GM23338 (cell line): ENCODE data around the gene ASB2. TPM values are rescaled to one million over a fixed set of nuclear protein-coding genes. Genes with fewer than 3 reads are reported as not detected.

ENCODE experiments used
- ATAC-seq: fragments of 200-7000 bp; cut with Tn5 transposase; 3 replicates; pipeline ENCODE4 v1.9.1; 2020
- DNase-seq: peaks from one replicate; pipeline ENCODE4 v3.0.0-alpha.2; 2015; ENCODE audit warnings: low spot score
- H2AFZ ChIP-seq: fragments of 200-600 bp; sonication (generic); 2 replicates; pipeline ENCODE4 v1.8.0; 2016; ENCODE audit warnings: antibody characterized with exemption, mild to moderate bottlenecking, moderate library complexity
- H3F3A ChIP-seq: fragments of 200-600 bp; sonication (generic); replicated peaks from 2 replicates; pipeline ENCODE4 v1.8.0; 2017; ENCODE audit warnings: antibody characterized with exemption, mixed run types, low read depth
- H3K27ac ChIP-seq: fragments of 200-600 bp; sonication (generic); 2 replicates; pipeline ENCODE4 v1.6.1; 2016; ENCODE audit warnings: low read depth
- H3K27me3 ChIP-seq: fragments of 200-600 bp; sonication (generic); 2 replicates; pipeline ENCODE4 v1.8.0; 2016; ENCODE audit warnings: mild to moderate bottlenecking, mixed run types, moderate library complexity; ENCODE audit not compliant: insufficient read depth
- H3K36me3 ChIP-seq: fragments of 200-600 bp; sonication (generic); 2 replicates; pipeline ENCODE4 v1.8.0; 2016; ENCODE audit warnings: mild to moderate bottlenecking; ENCODE audit not compliant: insufficient read depth
- H3K4me1 ChIP-seq: fragments of 200-600 bp; sonication (generic); 2 replicates; pipeline ENCODE4 v1.8.0; 2016; ENCODE audit warnings: mild to moderate bottlenecking, moderate library complexity; ENCODE audit not compliant: insufficient read depth
- H3K4me2 ChIP-seq: fragments of 200-600 bp; sonication (generic); 2 replicates; pipeline ENCODE4 v1.7.1; 2017; ENCODE audit warnings: mixed run types
- H3K4me3 ChIP-seq: fragments of 200-600 bp; sonication (generic); 2 replicates; pipeline ENCODE4 v1.6.1; 2016; ENCODE audit warnings: mixed run types
- H3K79me2 ChIP-seq: fragments of 200-600 bp; sonication (generic); replicated peaks from 2 replicates; pipeline ENCODE4 v1.8.0; 2017; ENCODE audit warnings: mild to moderate bottlenecking; ENCODE audit not compliant: insufficient read depth
- H3K9me2 ChIP-seq: fragments of 200-600 bp; sonication (generic); 2 replicates; pipeline ENCODE4 v1.8.0; 2017; ENCODE audit not compliant: insufficient read depth
- H4K20me1 ChIP-seq: fragments of 200-600 bp; sonication (generic); replicated peaks from 2 replicates; pipeline ENCODE4 v1.8.0; 2017; ENCODE audit warnings: mild to moderate bottlenecking; ENCODE audit not compliant: insufficient read depth
- H3K27ac Mint-ChIP-seq: 2 replicates; pipeline ENCODE4 v1.8.0; 2020; ENCODE audit warnings: inconsistent platforms, mild to moderate bottlenecking, moderate library complexity, mixed read lengths
- H3K27me3 Mint-ChIP-seq: 3 replicates; pipeline ENCODE4 v1.8.0; 2022; ENCODE audit warnings: low read depth, mild to moderate bottlenecking, moderate library complexity, mixed read lengths, inconsistent platforms; ENCODE audit not compliant: insufficient read depth, poor library complexity
- H3K36me3 Mint-ChIP-seq: 3 replicates; pipeline ENCODE4 v1.8.0; 2021; ENCODE audit warnings: low read depth, mild to moderate bottlenecking, inconsistent platforms, moderate library complexity, mixed read lengths
- H3K4me1 Mint-ChIP-seq: 3 replicates; pipeline ENCODE4 v1.8.0; 2020; ENCODE audit warnings: mild to moderate bottlenecking, inconsistent platforms, mixed read lengths
- H3K4me3 Mint-ChIP-seq: 3 replicates; pipeline ENCODE4 v1.8.0; 2021; ENCODE audit warnings: moderate library complexity, mild to moderate bottlenecking, inconsistent platforms, mixed read lengths
- H3K9me3 Mint-ChIP-seq: 3 replicates; pipeline ENCODE4 v1.8.0; 2020; ENCODE audit warnings: moderate library complexity, mild to moderate bottlenecking, inconsistent platforms, mixed read lengths
- CREB1 ChIP-seq: fragments of 250-450 bp; sonication (Bioruptor Pico); IDR thresholded peaks from 2 replicates; pipeline ENCODE4 v1.5.0; 2020; ENCODE audit warnings: low read depth, mild to moderate bottlenecking, moderate library complexity
- ETS1 ChIP-seq: IDR thresholded peaks from 2 replicates; pipeline ENCODE4 v1.6.1; 2016; ENCODE audit warnings: antibody characterized with exemption
- EZH2 ChIP-seq: fragments of 200-600 bp; sonication (generic); IDR thresholded peaks from one replicate; pipeline ENCODE4 v1.8.0; 2017; ENCODE audit warnings: antibody characterized with exemption, mild to moderate bottlenecking, low read depth; ENCODE audit not compliant: unreplicated experiment
- EZH2phosphoT487 ChIP-seq: fragments of 200-600 bp; sonication (generic); IDR thresholded peaks from one replicate; pipeline ENCODE4 v1.8.1; 2018; ENCODE audit warnings: antibody characterized with exemption; ENCODE audit not compliant: unreplicated experiment
- JUNB ChIP-seq: IDR thresholded peaks from one replicate; pipeline ENCODE4 v1.6.1; 2016; ENCODE audit warnings: antibody characterized with exemption; ENCODE audit not compliant: unreplicated experiment
- NANOG ChIP-seq: IDR thresholded peaks from 2 replicates; pipeline ENCODE4 v1.6.1; 2016; ENCODE audit warnings: antibody characterized with exemption, borderline replicate concordance
- POLR2AphosphoS5 ChIP-seq: IDR thresholded peaks from 2 replicates; pipeline ENCODE4 v1.6.1; 2016; ENCODE audit warnings: antibody characterized with exemption, low read depth
- REST ChIP-seq: IDR thresholded peaks from one replicate; pipeline ENCODE4 v1.6.1; 2018; ENCODE audit warnings: antibody characterized with exemption; ENCODE audit not compliant: unreplicated experiment
- STAT1 ChIP-seq: IDR thresholded peaks from one replicate; pipeline ENCODE4 v1.6.1; 2016; ENCODE audit warnings: antibody characterized with exemption; ENCODE audit not compliant: unreplicated experiment
- ZNF114 ChIP-seq: fragments of 250-450 bp; sonication (Bioruptor Pico); IDR thresholded peaks from 2 replicates; pipeline ENCODE4 v1.5.0; 2020; ENCODE audit warnings: mild to moderate bottlenecking, moderate library complexity
- ZNF462 ChIP-seq: fragments of 250-450 bp; sonication (Bioruptor Pico); IDR thresholded peaks from 2 replicates; pipeline ENCODE4 v1.5.0; 2020; ENCODE audit warnings: mild to moderate bottlenecking, moderate library complexity
- polyA plus RNA-seq: library from polyadenylated mRNA; unstranded; fragments of >200 nt; fragmentation: Nextera tagmentation; extraction: Ambion mirVana; gene quantifications from 2 replicates; pipeline ENCODE4 v1.2.1, GENCODE V29; 2016
- total RNA-seq: library from RNA; depleted of rRNA; stranded (reverse); fragments of >200 nt; shearing (Covaris generic); gene quantifications from 2 replicates; pipeline ENCODE4 v1.2.3, GENCODE V29; 2014

The ASB2 gene
- total and polyA plus RNA-seq, 2 experiments from 2014 or later: 1.2 to 1.7 TPM

GRCh38 chr14:93977171-93977570 lies 801 bp upstream of the ASB2 start:
- DNase-seq: no peak
- Histone ChIP-seq H3K27me3 (no peaks in the 10 kb centered on the region), H3F3A (no peaks in the 10 kb centered on the region), H3K9me2 (no peaks in the 10 kb centered on the region), H3K4me1 (no peaks in the 10 kb centered on the region; the same call in 1 of the 2 replicates), H3K27ac (no peak overlapping the region), H3K4me3 (no peak overlapping the region), H3K4me2 (no peak overlapping the region), H2AFZ (no peak overlapping the region), H4K20me1 (no peaks in the 10 kb centered on the region), H3K79me2 (no peaks in the 10 kb centered on the region), H3K36me3 (no peaks in the 10 kb centered on the region)
- H3K27ac Mint-ChIP-seq: no peak overlapping the region
- H3K27me3 Mint-ChIP-seq: peaks cover 12% of the 10 kb centered on the region
- TF ChIP-seq JUNB (no peak), STAT1 (no peak), CREB1 (CRISPR knock-in tag) (no peak)
- H3K36me3 Mint-ChIP-seq: no peaks in the 10 kb centered on the region
- no peaks in the 10 kb centered on the region for H3K9me3 Mint-ChIP-seq
- no peak for ATAC-seq
- H3K4me1 Mint-ChIP-seq: peaks cover 12% of the 10 kb centered on the region
- H3K4me3 Mint-ChIP-seq: no peak overlapping the region

- Histone ChIP-seq H3K79me2 (no peaks in the 10 kb centered on the region), H4K20me1 (no peaks in the 10 kb centered on the region), H2AFZ (peak overlapping the region; percentile 29; the same call in 1 of the 2 replicates), H3K9me2 (no peaks in the 10 kb centered on the region), H3K4me2 (no peak overlapping the region), H3K27me3 (no peaks in the 10 kb centered on the region), H3K36me3 (no peaks in the 10 kb centered on the region), H3F3A (no peaks in the 10 kb centered on the region), H3K27ac (no peak overlapping the region), H3K4me3 (no peak overlapping the region), H3K4me1 (no peaks in the 10 kb centered on the region; the same call in 1 of the 2 replicates)
- H3K36me3 Mint-ChIP-seq: no peaks in the 10 kb centered on the region
- H3K4me1 Mint-ChIP-seq: peaks cover 12% of the 10 kb centered on the region
- no peak overlapping the region for H3K27ac Mint-ChIP-seq
- H3K4me3 Mint-ChIP-seq: no peak overlapping the region
- ATAC-seq: no peak
- peaks cover 9% of the 10 kb centered on the region for H3K27me3 Mint-ChIP-seq
- no peaks in the 10 kb centered on the region for H3K9me3 Mint-ChIP-seq
- DNase-seq: no peak
- TF ChIP-seq POLR2AphosphoS5 (no peak), ETS1 (no peak), STAT1 (no peak), EZH2phosphoT487 (no peak), NANOG (no peak), REST (no peak), ZNF114 (no peak), EZH2 (no peak), ZNF462 (no peak), JUNB (no peak), CREB1 (CRISPR knock-in tag) (no peak)
Observed at GRCh38 chr14:93975791-93976476, 436 bp downstream of the ASB2 start.
